Measurements from ENCODE around the gene SMIM9.
"Not testable (repeated sequence)": the region's sequence is repeated elsewhere in the genome, so short reads cannot be mapped to it uniquely, and the experiment has no call there.

Gene SMIM9

DNA sequence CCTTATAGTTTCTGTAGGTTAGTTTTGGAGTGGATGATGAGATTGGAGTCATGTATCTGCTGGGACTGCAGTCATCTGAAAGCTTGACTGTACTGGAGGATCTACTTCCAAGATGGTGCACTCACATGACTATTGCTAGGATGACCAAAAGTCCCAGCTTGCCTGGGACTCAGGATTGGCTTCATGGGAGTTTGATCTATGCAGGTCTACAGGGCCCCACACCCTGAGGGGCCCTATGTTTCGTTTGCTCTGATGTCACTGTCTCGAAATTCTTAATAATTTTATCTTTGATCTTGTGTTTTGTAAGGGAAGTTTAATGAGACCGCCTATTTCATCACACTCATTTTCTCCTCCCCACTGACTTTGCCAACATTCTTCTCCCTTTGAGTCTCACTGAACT, at the start of gene SMIM9:
Gene SMIM9, minus strand, starts transcription at position 101 of the 400 bp plus-strand sequence. CDS start 3,806 bp downstream, outside the sequence.
- no peak for DNase-seq

DNA sequence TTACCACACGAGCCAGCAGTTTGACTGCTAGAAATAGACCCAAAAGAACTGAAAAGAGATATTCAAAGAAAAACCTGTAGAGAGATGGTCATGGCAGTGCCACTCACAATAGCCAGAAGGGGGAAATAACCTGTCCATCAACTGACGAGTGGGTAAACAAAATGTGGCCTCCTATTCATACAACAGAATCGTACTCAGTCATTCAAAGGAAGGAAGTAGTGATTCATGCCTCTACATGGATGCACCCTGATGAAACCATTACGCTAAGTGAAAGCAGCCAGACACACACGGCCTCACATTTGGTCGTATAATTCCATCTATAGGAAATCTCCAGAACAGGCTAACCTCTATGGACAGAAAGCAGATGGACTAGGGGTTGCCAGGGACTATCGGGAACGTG, 49.6 kb upstream of the SMIM9 start:
- not testable (repeated sequence) for DNase-seq

DNA sequence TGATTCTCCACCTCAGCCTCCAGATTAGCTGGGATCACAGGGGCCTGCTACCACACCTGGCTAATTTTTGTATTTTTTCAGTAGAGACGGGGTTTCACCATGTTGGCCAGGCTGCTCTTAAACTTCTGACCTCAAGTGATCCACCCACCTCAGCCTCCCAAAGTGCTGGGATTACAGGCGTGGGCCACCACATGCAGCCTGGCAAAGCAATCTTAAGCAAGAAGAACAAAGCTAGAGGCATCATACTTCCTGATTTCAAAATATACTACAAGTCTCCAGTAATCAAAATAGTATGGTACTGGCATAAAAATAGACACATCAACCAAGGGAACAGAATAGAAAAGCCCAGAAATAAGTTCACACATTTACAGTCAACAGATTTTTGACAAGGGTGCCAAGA, 38.9 kb upstream of the SMIM9 start:
- DNase-seq = no peak

DNA sequence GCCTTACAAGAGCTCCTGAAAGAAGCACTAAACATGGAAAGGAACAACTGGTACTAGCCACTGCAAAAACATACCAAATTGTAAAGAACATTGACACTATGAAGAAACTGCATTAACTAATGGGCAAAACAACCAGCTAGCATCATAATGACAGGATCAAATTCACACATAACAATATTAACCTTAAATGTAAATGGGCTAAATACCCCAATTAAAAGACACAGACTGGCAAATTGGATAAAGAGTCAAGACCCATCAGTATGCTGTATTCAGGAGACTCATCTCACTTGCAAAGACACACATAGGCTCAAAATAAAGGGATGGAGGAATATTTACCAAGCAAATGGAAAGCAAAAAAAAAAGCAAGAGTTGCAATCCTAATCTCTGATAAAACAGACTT, 34.1 kb upstream of the SMIM9 start:
- DNase-seq = not testable (repeated sequence)

DNA sequence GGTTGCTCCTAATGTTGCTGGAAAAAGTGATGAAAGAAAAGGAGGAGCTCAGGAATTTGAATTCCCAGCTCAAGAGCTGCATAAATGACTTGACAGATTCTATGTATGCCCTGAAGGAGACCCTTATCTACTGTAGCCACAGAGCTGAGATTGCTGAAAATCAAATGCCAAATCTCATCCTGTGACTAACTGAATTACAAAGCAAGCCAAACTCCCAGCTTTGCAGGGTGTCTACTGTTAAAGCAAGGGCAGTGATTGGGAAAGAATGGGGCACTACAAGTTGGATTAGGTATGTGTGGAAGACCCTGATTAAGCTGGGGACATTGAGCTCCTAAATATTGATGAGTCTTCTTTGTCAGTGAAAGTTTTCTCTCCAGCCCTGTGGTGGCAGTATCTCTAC, 20.8 kb upstream of the SMIM9 start:
- no peak for DNase-seq

DNA sequence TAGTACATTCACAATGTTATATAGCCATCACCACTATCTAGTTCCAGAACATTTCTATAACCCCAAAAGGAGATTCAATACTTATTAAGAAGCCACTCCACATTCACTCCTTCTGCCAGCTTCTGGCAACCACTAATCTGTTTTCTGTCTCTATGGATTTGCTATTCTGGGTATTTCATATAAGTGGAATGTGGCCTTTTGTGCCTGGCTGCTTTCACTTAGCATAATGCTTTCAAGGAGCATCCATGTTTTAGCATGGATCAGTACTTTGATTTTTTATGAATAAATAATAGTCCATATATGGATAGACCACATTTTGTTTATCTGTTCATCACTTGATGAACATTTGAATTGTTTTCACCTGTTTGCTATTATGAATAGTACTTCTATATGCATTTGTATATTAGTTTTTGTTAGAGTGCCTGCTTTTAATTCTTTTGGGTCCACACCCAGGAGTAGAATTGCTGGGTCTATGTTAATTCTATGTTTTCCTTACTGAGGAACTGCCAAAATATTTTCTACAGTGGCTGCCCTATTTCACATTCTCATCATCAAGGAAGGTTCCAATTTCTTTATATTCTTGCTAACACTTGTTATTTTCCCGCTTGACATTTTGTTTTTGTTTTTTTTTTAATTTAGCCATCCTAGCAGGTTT, 16.6 kb upstream of the SMIM9 start:
- no peak for DNase-seq

DNA sequence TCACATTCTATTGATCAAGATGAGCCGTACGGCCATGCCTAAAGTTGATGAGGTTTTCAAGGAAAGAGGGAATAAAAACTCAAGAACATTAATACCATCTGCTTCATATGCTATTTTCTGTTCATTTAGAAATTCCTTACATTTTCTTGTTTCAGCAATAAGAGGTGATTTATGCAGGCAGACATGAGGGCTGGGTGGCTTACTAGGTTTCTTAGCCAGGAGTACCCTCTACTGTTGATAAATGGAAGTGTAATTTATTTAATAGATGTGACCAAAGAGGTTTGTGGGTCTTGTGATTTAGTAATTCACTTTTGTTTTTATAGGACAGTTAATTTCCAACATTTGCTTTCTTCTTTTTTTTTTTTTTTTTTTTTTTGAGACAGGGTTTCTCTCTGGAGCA, 6.4 kb upstream of the SMIM9 start:
- DNase-seq = peak; percentile 3

DNA sequence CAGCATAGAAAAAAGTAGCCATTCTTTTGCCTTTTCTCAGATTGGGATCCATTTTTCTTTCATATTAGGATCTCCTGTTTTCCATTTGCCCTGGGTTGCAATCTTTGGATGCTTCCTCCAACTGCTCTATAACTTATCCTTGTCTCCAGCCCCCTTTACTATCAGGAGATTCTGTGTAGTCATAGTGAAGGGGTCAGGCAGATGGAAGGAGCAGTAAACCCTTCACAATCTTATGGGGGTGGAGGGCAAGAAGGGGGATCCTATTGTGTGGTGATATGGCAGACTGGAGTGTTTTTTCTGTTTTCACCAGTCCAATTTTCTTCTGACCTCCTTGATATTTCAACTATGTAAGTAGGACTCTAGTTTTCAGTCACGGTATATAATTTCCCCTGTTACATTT, 1.7 kb upstream of the SMIM9 start:
- no peak for DNase-seq

DNA sequence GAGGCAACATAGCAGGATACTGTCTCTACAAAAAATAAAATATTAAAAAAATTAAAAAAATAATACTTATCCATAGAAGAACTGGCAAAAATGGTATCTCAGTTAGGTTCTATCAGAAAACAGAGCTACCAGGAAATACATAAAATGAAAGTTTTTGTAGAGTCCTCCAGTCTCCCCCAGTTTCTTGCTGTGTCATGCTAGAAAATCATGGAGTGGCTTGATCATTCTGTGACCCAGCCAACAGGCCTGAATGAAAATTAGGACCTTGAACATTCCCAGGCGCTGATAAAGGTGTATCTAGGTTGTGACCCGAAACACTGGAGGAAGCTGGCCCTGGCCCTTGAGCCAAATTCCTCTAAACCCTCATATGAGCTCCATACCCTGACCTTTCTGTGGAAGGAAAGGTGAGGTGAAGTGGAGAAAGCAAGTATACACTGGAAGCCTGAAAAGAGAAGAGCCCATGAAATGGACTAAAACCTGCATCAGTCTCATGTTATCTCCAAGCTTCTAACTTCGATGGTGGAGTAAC, 652 bp downstream of the SMIM9 start:
- DNase-seq = no peak

DNA sequence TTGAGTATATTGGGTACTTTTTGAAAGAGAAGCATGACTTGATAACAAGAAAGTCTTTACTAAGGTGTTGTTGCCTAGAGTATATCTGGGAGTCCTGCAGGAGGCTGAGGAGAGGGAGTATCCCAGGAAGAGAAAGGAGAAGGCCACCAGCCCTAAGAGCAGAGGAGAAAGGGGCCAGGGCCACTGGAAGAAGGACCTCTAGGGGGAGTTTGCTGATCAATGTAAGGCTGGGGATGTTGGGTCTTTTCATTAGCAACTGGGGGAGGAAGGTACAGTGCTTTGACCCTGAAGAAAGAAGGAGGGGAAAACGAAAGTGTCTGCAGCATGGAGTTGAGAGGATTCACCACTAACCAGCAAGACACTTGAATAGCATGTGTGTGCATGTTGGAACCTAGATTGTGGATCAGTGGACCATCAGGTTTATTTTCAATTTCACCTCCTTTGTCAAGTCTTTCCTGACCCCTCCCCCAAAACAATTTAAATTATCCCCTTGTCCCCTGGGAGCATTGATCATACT, 4.5 kb downstream of the SMIM9 start:
- DNase-seq = no peak

DNA sequence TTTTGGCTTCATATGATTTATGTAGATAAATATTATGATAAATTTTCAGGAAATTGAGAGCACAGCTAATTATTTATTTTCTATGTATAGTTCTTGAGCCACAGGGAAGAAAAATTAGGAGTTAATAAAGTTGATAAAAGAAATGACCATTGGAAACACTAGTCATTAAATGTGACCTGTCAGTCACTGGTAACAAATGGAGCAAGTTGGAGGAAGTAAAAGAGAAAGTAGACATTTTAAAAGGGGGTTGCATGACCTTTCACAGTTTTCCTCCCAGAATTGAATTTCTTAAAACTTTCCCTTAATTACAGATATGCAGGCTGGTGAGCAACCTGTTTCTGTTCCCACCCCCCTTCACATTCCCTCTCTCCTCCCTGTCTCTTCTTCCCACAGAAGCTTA, 5.3 kb downstream of the SMIM9 start:
- no peak for DNase-seq

DNA sequence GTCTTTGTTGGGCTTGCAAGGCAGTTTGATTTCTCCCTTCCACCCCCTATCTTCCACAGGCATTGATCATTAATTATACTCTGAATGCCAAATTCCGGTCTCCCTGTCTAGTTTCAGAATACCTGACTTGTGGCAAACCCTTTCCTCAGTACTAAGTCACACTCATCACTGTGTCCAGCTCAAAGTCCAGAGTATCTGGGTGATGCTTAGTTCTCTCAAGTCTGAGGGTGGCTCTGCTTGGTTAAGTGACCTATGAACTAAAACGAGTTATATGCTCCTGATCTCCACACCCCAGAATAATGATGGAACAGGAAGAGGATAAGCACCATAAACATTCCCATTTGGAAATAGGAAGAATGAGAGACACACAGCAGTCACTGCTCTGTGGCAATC, 6.5 kb downstream of the SMIM9 start:
- DNase-seq = no peak

DNA sequence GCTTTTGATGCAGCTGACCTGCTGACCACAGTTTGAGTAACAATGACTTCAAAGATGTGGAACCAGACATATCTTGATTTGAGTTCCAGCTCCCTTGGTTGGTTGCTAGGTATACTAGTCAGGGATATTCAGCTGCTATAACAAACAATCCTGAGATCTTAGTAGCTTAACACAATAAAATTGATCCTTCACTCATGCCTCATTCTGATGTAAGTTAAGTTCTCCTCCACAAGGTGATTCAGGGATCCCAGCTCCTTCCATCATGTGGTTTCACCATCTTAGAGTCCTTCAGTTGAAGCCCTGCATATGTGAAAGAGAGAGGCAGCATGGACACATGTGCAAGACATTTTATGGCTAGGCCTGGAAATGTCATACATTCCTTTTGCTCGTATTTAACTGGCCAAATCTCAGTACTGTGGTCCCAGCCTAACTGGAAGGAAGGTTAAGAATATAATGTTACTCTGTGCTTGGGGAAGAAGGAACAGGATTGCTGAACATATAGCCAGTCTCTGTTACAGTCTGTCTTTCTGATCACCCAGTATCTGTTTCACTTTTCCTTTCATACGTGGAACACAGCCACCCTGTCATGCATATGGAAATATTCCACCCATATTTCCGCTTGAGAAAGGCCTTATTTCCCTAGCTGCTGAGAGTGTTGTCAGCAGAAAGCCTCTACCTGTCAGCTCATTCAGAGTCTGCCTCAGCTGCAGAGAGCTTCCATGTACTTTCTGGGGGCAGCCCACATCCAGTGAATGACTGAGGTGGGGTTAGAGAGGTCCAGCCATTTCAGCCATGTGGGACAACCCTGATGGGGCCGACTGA, 7.1 kb downstream of the SMIM9 start:
- DNase-seq = no peak

DNA sequence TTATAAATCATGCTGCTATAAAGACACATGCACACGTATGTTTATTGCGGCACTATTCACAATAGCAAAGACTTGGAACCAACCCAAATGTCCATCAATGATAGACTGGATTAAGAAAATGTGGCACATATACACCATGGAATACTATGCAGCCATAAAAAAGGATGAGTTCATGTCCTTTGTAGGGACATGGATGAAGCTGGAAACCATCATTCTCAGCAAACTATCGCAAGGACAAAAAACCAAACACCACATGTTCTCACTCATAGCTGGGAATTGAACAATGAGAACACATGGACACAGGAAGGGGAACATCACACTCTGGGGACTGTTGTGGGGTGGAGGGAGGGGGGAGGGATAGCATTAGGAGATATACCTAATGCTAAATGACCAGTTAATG, 8.9 kb downstream of the SMIM9 start:
- DNase-seq = not testable (repeated sequence)

DNA sequence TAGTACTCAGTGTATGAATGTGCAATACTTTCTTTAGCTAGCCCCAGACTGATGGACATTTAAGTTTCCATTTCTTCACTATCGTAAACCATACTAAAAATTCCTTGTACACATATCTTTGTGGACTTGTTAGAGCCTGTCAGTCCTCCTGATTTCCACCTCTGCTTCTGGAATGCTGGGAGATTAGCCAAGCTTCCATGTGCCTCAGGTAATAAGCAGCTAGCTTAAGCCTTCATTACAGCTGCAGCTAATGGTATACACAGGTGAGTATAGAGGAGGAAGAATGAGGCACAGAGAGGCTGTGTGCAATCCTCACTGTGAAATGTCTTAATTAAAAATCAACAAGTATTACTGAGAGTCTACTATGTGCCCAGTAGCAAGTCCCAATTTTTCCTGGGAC, 9.8 kb downstream of the SMIM9 start:
- no peak for DNase-seq

DNA sequence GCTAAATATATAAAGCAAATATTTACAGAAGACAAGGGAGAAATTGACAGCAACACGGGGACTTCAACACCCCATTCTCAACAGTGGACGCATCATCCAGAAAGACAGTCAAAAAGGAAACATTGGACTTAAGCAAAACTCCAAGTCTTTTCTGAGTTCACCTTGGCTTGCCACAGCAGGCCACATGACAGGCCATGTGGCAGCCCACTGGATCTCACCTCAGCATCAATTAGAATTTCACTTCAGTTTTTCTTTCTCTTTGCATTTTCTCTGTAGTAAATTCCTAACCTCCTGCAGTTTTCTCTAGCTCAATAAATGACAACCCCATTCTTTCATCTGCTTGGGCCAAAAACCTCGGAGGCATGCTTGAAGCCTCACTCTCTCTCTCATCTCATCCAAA, 12.4 kb downstream of the SMIM9 start:
- no peak for DNase-seq

DNA sequence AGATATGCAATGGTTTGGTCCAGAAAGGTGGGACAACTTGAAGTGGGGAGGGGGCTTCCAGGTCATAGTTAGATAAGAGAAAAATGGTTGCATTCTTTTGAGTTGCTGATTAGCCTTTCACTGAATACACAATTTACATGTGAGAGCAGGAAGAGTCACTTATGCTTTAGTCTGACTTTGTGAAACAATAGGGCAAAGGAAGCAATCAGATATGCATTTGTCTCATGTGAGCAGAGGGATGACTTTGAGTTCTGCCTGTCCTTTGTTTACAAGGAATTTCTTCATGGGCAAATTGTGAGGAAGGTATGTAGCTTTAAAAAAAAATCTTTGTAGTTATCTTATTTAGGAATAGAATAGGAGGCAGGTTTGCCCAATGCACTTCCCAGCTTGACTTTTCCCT, 12.9 kb downstream of the SMIM9 start:
- no peak for DNase-seq

DNA sequence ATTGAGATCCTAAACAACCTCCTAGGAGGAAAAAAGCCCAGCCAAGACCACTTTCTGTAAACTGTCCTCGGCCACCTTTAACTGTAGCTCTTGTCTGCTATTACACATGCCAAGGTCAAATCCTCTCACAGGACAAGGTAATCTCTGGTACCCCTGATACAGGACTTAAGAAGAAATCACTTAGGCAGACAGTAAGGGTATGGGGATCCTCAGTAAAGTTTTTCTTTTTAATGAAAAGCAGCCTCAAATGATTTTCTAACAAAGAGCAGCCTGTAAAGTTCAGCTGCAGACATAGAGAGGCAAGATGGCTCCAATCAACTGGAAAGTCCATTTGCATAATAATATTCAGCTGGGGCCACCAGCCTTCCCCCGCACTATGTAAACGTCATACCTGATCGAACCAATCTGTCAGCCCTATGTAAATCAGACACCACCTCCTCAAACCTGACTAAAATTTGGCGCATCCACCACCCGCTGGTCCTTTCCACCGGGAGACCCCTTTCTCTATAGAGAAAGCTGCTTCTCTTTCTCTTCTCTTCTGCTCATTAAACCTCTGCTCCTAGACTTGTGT, 14.6 kb downstream of the SMIM9 start:
- no peak for DNase-seq

DNA sequence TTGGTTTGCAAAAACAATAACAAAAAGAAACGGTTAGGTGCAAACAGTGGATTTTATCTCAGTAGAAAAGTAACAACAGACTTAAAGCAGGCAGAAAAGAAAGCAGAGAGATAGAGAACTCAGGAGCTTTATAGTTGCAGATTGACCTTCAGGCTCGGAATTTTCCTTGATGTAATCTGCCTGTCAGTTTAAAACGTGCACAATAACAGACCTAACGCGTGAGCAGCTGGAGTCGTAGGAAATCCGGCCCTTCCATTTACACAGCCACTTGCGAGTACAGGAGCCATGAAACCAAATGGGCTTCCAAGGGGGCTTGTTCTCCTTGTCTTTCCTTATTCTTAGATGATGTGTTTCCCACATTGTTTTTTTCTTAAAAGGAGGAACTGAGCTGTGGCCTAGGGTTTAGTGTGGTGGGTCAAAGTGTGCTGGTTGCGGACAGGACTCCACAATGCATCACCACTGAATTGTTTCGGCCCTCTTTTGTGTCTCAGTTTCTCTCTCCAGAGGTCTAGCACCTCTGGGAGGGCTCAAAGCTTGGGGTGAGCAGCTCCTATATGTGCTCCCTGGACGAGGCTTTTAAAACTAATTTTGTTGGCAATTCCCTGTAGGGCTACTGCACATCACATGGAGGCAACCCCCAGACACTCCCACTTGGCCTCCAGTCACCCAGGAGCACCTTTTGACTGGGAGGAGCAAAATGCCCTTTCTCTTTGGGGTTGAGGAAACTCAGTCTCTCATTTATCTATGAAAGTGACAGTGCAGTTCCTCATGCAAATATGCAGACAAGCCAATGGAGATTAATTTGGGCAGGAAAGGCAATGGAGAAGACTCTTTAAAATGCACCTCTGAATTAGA, 15.3 kb downstream of the SMIM9 start:
- no peak for DNase-seq

DNA sequence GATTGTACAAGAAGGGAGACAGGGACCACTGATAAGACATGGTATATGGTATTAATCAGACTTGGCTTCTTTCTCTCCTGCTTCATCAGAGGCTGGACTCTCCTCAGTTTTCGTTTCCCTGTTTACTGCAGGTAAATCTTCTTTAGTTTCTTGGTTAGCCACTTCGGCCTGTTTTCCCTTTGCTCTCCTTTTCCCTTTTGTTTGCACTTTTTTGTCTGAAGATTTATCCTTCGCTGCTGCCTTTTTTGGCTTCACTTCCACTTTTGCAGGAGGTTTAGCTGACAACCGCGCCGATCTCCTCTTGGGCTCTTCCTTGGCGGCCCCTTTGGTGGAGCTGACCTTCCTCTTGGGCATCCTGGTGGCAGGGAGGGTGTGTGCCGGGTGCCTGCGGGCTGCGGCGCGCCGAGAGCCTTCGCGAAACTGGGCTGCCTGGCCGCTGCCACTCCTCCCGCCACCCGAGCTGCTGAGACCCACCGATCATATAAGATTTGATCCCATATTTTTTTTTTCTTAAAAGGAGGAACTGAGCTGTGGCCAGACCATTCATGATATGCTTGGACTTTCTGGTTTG, 17.3 kb downstream of the SMIM9 start:
- not testable (repeated sequence) for DNase-seq

DNA sequence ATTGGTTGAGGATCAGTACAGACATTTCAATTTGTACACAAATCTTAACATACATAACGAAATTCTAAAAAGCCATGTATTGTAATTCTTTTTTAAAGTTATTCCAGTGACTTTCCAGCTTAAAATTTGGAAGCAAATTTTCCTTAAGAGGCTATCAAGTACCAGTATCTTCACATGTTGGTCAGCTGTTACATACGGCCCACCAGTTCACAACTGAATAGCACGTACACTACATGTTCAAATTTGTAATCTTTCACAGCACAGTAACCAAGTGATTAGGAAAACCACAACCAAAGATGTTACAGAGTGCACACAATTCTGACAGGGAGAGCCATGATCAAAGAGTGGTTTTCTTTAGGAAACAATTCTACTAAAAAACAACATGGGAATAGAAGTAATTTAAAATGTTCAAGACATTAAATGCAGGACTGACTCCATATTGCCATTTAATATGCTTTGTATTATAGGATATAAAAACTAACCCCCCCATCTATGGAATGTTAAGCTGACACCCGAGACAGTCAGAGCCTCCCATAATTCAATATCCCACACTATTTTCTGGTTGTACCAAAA, 18.1 kb downstream of the SMIM9 start:
- DNase-seq = not testable (repeated sequence)

DNA sequence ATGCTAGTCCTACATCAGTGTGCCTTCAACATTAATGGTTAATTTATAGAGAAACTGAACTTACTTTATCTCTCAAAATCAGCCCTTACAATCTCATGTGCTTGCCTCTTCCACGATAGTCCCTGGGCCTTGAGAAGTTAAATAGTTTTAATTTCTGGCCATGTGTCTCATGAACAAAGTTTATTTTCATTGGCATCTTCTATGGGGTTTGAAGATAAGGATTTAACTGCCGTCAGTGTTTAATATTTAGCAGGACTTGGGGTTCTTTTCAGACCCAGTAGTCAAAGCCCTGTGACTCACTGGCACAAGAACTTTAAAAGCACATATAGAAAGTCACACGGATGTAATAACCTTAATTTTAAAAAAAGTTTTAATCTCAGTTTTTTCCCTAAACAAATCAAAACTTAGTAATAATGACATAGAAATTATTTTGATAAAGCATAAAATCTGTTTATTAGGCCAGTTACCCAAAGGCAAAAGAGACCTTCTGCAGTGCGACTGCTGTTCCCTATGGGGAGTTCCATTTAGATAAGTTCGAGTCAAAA, 19.1 kb downstream of the SMIM9 start:
- DNase-seq = no peak
